CD4-positive, alpha-beta T cell treated with Interleukin-6 at 100 ng/mL for 8 hours (primary cell): ENCODE data around the gene KCNH5.

Experiments
- DNase-seq: peaks from one replicate; pipeline ENCODE4 v3.0.0-alpha.2; 2020; ENCODE audit warnings: mixed read lengths, low spot score

KCNH5 gene, protein sequence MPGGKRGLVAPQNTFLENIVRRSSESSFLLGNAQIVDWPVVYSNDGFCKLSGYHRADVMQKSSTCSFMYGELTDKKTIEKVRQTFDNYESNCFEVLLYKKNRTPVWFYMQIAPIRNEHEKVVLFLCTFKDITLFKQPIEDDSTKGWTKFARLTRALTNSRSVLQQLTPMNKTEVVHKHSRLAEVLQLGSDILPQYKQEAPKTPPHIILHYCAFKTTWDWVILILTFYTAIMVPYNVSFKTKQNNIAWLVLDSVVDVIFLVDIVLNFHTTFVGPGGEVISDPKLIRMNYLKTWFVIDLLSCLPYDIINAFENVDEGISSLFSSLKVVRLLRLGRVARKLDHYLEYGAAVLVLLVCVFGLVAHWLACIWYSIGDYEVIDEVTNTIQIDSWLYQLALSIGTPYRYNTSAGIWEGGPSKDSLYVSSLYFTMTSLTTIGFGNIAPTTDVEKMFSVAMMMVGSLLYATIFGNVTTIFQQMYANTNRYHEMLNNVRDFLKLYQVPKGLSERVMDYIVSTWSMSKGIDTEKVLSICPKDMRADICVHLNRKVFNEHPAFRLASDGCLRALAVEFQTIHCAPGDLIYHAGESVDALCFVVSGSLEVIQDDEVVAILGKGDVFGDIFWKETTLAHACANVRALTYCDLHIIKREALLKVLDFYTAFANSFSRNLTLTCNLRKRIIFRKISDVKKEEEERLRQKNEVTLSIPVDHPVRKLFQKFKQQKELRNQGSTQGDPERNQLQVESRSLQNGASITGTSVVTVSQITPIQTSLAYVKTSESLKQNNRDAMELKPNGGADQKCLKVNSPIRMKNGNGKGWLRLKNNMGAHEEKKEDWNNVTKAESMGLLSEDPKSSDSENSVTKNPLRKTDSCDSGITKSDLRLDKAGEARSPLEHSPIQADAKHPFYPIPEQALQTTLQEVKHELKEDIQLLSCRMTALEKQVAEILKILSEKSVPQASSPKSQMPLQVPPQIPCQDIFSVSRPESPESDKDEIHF

DNA sequence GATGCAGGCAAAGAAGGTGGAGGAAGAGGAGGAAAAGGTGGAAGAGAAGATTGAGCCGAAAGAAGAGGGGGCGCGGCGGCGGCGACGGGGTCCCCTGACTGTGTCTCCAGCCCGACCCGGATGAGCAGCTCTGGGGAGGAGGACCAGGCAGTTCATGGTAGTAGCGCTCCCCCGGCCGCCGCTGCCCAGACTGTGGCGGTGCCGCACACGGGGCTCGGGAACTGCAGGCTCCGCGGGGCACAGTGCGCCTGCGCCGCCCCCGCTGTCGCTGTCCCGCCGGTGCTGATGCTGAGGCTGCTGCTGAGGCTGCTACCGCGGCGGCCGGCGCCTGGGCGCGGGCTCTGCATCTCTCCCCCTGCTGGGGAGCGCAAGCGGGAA is at the start of gene KCNH5:
KCNH5 (minus strand) TSS at position 225 of the 378 bp plus-strand sequence. CDS start 272 bp downstream, outside the sequence.
- no peak for DNase-seq

GRCh38 chr14:63091394-63091996 is 46.2 kb upstream of the KCNH5 start:
- DNase-seq: no peak

DNA sequence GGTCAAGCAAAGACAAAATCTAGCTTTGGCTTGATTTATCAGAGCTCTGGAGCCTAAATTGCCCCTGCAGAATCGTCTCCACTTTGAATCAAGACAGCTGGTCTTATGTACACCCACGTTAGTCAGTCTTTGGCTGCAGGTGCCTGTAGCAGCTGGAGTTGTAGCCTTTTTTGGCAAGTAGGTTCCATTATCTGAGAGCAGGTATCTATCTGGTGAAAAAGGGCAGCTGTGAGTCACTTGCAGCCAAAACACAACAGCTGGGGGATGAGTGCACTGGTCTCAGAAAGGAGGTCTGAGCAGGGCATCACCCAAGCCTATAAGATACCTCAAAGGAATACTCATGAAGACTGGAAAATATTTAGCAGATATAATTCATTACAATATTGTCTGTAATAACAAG is 43.6 kb upstream of the KCNH5 start:
- no peak for DNase-seq

GRCh38 chr14:63078569-63078968 is 33.3 kb upstream of the KCNH5 start:
- DNase-seq: no peak

DNA sequence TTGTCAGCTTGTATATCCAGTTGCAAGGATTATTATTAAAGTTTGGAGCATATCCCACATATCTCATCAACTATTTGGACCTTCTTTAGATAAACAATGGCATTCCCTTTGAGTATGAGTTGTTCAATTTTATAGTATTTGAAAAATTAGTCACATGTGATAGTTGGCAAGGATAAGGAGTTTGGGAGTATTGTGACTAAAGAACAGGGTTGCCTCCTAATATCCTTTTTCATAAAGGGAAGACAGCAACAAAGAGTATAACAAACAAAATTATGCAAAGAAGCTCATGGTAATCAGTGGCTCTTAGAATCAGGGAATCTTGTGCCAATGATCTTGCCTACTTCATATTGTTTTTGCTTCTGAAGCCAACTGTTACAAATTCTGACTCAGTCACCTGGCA is 31.2 kb upstream of the KCNH5 start:
- DNase-seq: no peak

DNA sequence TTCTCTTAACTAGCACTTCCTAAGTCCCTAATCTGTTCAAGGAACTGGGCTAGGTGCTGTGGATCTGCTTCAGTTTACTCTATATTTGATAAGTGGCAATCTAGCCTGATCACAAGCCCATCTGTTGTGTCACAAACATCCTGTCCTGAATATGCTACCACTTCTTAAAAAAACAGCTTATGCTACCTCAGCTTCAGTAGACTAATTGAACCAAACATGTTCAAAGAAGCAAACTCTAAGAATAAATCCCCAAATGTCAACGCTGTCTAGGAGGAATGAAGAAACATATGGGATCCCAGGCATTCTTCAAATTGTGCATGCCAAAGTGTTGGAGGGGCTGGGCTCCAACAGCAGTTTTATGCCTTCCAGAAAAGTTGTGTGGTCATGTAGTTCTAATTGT is 10.4 kb upstream of the KCNH5 start:
- no peak for DNase-seq

- no peak for DNase-seq
Observed at GRCh38 chr14:63051992-63052391, 6.7 kb upstream of the KCNH5 start.

DNA sequence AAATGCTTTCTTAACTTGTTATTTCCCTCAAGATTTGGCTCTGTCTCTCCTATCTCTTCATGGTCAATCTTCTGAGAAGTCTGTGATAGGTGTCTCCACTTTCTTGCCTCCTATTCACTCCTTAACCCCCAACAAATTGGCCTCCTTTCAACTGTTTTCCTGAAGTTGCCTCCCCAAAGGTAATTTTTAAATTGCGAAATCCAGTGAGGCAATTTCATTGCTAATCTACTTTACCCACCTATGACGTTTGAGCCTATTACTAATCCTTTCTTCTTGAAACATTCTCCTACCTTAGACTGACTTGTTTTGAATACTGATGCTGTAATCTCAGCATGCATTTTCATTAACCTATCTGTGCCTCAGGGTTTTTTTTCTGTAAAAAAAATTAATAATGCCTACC is 6.0 kb upstream of the KCNH5 start:
- no peak for DNase-seq

- no peak for DNase-seq
Observed at GRCh38 chr14:63050694-63051093, 5.4 kb upstream of the KCNH5 start.

DNA sequence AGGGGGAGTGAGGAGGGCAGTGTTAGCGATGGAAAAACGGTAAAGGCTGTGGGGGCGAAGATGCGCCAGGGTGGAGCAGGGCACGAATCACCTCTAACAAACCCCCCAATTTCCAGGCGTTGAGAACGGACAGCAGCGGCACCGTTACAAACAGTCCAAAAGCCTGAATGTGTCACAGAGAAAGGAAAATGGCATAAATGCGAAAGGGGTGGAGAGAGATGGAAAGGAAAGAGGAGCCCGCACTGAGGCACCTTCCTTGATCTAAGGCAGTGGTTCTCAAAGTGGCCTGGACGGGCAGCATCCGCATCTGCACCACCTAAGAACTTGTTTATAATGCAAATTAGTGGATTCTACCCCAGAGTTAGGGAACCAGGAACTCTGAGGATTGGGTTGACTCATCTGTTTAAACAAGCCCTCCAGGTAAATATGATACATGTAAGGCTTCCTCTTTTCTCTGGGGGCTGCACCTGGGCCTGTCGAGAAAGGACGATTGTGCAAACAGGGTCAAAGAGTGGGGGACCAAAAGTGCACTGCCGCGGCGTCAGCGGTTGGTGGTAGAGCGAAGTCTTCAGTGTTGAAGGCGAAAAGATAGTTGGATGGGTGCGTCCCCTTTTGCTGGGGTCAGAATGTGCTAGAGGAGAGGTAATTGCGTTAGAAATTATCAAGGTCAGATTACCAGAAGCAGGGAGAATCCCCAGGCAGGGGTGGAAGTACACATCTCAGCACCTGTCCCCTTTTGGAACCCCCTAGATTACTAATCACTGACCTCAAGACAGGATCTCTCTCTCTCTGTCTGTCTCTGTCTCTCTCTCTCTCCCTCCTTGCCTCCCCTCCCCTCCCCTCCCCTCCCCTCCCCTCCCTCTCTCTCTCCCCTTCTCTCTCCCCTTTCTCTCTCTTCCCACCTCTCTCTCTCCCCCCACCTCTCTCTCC is 1.3 kb upstream of the KCNH5 start:
- DNase-seq: no peak

GRCh38 chr14:63045612-63046320 is 508 bp upstream of the KCNH5 start:
- no peak for DNase-seq

DNA sequence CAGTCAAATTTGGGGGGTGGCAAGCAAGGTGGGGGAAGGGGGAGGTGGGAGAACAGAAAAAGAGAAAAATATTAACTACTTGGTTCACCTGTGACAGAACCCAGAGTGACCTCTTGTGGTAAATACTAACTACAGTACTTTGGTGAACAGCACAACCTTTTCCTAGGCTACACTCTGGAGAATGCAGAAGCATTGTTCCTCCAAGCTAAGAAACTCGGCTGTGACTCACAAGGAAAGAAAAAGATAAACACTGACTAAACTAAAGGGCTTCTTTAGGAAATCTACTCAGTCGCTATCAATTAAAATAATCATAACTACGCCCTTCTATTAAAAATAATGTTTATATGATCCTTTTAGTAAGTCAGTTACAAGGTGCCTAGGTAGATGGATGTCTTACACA is 5.4 kb downstream of the KCNH5 start:
- no peak for DNase-seq

DNA sequence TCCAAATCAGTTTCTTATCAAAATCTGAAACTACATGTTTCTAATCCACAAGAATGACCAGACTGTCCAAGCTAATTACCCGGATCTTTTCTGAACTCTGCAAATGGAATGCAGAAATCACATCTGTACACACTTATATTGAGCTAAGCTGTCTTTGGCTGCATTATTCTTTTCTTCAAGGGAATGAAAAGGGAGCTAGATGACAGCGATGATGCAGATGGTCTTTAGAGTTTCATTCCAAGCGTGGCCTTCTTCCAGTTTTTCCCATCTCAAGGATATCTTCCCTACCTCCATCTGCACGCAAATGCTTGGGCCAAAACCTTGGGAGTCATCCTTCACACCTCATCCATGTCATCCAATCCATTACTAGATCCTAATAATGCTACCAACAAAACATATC is 12.6 kb downstream of the KCNH5 start:
- no peak for DNase-seq

GRCh38 chr14:63032076-63032475 is 13.2 kb downstream of the KCNH5 start:
- DNase-seq: no peak

GRCh38 chr14:63030113-63030512 is 15.1 kb downstream of the KCNH5 start:
- no peak for DNase-seq

DNA sequence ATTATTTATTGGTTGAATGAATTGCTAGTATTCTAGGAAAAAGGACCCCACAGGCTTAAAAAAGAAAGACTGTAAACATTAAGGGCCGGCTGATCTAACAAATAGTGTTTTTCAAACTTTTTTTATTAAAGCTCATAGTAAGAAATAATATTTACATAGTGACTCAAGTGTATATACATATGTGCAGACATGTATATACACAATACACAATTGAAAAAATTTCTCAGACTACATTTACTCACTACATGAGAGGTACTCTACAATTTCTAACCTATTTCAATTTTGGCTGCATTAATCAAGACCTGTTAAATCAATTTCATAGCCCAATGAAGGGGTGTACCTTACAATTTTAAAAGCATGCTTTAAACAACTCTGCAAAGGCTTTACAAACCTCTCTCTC is 17.5 kb downstream of the KCNH5 start:
- DNase-seq: no peak

GRCh38 chr14:63026491-63026890 is 18.8 kb downstream of the KCNH5 start:
- no peak for DNase-seq

DNA sequence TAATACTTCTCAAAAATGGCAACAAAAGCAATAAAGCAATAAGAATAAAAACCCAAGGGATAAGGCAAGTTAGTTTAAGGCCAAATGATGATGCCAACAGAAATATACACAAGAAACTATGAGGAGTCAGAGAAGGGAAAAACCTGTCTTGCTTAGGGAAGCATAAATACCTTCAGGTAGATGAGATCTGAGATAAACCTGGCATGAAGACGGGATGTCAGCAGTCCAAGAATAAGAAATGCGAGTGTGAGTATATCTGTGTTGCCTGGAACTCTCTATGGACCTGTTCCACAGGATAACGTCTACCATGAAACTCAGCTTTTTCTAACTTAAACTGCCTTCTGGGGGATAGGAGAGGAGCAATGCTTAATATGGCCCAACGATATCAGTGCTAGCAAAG is 30.6 kb downstream of the KCNH5 start:
- no peak for DNase-seq

DNA sequence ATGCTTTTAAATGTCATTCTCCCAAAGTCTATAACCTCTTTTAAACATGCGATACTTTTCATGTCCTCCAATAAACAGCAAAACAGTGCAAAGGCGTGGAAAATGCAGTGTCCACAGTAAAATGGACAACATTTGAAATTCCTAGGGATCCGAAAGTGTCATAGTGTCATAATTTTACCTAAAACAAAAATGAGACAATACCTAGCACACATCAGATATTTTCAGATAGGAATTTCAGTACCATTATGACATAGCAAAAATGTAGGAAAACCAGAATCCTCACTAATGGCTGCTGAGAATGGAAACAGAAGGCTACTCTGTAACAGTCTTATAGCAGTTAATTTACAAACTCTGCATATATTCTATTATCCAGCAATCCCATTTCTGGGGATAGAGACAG is 33.1 kb downstream of the KCNH5 start:
- no peak for DNase-seq

DNA sequence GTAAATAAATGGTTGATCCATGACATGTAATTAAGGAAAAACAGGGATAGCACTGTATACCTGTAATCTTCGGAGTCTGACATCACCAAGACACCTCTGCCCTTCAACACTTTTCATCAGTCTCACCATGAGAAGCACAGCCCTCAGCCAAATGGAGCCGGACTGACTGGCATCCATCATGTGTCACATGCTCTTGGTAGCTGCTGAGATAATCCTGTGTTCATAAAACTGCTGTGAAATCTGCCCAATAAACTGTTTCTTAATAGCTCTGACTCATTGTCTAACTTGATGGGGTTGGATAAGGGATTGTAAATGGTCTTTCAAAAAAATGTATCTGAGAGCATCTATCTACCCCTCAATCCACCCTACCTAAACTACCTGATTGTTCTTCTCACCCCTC is 33.6 kb downstream of the KCNH5 start:
- no peak for DNase-seq

- no peak for DNase-seq
Observed at GRCh38 chr14:63009495-63009894, 35.8 kb downstream of the KCNH5 start.
